NCI-H748 (cell line): ENCODE data around the gene TMBIM6.
"Not testable (repeated sequence)": the region's sequence is repeated elsewhere in the genome, so short reads cannot be mapped to it uniquely, and the experiment has no call there.

Source experiments
- DNase-seq: peaks from one replicate; lab custom pipeline; 2025; ENCODE audit not compliant: unreplicated experiment; lab: John Stamatoyannopoulos, UW

Gene TMBIM6

DNA sequence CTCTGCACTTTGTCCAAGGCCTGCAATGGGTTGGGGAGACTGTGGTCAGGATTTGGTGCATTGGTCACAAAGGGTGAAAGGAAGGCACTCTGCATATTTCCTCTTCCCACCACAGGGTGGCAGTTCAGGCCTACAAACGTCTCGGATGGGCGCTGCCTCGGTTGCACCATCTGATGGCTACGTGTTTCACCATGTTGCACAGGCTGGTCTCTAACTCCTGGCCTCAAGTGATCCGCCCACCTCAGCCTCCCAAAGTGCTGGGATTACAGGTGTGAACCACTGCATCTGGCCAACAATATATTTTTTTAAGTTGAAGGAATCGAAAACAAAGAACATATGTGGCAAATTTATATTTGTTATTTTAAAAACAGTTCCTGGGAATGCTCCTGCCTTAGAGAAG is 35.1 kb downstream of the TMBIM6 start:
- DNase-seq: peak; percentile 64

DNA sequence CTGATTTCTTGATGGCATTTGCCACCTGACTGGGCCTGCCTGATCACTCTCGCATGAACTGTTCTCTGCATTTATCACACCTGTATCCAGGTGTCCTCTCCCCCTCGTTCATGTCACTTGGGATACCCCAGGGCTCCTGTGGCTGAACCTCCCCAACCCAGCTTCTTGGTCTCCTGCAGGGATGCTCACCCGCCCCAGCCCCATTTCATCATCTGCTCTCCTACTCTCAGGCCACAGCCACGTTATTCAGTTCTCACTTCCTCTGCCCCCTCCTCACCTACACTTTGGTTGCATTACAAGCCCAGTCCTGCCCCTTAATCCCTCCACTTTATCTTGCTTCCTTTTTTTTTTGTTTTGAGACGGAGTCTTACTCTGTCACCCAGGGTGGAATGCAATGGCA is 35.5 kb downstream of the TMBIM6 start:
- DNase-seq: no peak

DNA sequence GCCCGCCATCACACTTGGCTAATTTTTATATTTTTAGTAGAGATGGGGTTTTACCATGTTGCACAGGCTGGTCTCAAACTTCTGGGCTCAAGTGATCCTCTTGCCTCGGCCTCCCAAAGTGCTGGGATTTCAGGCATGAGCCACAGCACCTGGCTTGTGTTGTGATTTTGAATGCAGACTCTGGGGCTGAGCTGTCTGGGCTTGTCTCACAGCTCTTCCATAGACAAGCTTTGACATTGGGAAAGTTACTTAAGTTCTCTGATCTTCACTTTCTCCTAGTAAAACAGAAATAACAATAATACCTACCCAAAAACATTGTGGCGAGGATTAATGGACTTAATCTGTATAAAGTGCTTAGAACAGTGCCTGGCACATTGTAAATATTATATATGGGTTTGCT is 36.0 kb downstream of the TMBIM6 start:
- no peak for DNase-seq

DNA sequence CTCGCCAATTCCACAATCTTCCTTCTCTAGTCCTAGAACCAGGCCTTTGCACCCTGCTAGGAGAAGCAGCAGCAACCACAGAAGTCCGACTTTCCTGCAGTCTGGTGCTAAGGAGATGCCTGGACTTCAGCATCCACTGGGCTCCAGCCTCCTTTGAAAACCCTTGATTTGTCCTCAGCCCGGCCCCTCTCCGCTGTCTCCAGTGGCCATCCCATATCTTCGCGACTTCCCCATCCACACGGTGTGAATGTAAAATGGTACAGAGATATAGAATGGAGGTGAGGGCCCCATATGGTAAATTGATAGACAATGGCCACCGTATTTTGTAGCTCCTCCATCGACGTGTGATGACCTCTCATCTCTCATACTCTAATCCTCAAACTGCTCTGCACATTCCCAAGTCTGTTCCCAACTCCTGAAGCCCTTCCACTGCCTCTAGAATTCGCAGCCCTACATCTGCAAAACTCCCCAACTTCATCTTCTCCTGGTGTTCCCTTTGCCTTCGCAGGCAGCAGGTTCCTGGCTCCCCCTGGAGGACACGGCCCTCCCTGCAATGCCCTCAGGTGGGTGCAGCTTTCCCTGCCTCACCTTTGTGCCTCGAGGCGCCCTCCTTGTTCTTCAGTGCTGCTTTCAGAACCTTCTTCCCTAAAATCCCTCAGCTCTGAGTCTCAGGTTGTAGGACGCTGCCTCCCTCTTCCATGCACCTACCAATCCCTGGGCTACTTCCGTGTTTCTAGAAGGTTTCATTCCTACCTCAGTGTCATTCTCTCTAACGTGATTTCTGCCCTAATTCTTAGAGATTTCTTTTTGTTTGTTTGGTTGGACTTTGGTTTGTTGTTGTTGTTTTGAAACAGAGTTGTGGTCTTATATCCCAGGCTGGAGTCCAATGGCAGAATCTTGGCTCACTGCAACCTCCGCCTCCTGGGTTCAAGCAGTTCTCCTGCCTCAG is 36.7 kb downstream of the TMBIM6 start:
- peak; percentile 58 for DNase-seq

DNA sequence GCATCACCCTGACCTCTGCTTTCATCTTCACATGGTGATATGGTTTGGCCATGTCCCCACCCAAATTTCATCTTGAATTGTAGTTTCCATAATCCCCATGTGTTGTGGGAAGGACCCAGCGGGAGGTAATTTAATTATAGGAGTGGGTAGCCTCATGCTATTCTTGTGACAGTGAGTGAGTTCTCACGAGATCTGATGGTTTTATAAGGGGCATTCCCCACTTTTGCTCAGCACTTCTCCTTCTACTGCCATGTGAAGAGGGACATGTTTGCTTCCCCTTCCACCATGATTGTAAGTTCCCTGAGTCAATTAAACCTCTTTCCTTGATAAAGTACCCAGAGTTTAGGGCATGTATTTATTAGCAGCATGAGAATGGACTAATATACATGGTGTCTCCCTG is 38.2 kb downstream of the TMBIM6 start:
- no peak for DNase-seq

DNA sequence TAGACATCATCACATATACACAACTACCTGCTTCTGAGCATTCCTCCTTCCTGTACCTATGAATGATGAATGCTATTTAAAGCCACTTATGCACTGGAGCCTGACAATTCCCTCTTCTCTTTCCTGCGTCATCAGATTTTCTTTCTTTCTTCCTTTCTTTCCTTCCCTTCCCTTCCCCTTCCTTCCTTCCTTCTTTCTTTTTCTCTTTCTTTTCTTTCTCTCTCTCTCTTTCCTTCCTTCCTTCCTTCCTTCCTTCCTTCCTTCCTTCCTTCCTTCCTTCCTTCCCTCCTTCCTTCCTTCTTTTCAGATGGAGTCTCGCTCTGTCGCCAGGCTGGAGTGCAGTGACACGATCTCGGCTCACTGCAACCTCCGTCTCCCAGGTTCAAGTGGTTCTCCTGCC is 39.6 kb downstream of the TMBIM6 start:
- not testable (repeated sequence) for DNase-seq

DNA sequence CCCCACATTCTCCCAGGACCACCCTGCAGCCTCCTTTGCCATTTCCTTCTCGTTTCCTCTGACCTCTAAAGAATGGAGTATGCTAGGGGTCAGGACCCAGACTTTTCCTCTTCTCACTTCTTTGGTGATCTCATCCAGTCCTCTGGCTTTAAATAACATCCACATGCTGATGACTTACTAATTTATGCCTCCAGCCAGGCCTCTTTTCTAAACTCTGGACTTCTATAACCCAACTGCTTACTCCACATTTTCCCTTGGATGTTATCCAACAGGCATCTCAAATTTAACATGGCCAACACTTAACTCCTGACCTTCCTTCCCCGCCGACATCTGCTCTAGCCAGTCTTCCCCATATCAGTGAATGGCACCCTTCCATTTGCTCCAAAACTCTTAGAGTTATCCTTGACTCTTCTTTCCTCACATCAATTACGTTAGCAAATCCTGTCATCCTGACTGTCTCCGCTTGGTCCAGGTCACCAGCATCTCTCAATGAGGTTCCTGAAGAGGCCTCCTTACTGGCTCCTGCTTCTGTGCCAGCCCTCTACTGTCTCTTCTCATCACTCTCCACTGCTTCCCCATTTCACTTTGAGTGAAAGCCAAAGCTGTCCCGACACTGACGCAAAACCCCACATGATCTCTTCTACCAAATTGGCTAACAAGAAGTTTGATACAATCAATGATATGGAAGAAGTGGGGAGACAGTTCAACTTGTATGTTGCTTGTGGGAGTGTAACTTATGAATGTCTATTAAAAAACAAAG is 42.7 kb downstream of the TMBIM6 start:
- no peak for DNase-seq

DNA sequence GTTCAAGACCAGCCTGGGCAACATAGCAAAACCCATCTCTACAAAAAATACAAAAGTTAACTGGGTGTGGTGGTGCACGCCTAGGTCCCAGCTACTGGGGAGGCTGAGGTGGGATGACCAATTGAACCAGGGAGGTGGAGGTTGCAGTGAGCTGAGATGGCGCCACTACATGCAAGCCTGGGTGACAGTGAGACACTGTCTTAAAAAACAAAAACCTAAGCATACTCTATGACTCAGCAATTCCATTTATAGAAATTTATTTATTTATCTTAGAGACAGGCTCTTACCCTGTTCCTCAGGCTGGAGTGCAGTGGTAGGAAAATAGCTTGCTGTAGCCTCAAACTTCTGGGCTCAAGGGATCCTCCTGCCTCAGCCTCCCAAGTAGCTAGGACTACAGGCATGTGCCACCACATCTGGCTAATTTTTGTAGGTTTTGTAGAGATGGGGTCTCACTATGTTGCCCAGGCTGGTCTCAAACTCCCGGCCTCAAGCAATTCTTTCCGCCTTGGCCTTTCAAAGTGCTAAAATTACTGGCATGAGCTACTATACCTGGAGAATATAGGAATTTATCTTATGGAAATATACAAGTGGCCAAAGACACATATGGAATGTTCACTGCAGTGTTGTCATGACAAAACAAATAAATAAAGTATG is 43.5 kb downstream of the TMBIM6 start:
- DNase-seq: no peak

DNA sequence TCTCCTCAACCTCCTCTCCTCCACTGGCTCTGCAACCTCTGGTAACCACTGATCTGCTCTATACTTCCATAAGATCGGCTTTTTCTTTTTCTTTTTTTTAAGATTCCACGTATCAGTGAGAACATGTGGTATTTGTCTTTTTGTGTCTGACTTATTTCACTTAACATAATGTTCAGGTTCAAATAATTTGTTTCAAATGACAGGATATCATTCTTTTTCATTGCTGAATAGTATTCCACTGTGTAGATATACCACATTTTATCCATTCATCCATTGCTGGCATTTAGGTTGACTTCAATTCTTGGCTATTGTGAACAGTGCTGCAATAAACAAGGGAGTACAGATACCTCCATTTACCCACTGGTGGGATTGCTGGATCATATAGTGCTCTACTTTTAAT is 46.3 kb downstream of the TMBIM6 start:
- no peak for DNase-seq

DNA sequence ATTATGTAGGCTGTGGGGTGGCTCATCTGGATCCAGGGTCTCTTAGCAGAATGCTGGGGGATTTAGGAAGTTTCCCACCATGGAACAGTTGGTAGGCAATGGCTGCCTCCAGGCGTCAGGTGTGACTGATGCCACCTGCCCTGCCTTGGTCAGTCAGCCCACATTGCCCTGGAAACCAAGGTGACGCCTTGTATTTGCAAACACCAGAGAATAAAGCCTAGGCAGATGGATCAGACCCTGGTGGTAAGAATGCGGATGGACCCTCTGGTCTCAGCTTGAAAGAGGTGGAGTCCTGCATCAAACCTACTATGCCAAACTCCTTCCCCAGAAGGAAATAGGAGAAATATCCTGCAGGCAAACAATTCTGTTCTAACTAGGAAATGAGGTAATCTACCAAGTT is 48.6 kb downstream of the TMBIM6 start:
- DNase-seq: peak; percentile 83

DNA sequence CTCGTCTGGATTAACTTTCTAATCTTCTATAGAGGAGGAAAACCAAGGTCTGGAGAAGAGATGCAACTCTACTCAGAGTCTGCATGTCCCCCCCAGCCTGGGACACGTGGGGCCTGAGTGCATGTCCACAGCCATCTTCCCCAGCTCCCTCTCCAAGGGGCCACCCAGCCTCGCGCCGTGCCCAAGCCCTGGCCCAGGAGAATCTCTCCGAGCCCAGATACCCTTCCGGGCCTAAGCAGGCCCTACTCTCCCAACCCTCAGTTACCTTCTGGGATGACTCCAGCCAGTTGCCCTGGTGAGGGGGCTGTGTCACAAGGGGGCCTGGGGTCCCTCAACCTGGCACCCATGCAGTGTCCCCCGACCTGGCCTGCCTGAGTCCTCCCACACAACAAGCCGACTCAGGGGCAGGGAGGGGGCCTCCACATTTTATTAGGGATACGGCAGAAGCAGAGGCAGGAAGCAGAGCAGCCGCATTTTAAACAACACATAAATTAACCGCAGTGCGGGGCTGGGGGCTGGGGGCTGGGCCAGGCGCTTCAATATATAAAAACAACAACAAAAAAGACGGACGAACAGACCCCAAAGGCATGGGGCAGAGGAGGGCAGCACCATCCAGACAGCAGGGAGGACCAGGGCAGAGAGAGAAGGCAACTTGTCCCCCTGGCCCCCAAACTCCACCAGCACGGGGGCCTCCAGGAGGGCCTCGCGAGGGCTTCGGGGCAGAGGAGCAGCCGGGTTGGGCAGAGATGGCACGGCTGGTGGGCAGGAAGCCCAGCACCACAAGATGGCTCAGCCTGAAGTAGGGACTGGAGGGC is 49.6 kb downstream of the TMBIM6 start:
- no peak for DNase-seq

DNA sequence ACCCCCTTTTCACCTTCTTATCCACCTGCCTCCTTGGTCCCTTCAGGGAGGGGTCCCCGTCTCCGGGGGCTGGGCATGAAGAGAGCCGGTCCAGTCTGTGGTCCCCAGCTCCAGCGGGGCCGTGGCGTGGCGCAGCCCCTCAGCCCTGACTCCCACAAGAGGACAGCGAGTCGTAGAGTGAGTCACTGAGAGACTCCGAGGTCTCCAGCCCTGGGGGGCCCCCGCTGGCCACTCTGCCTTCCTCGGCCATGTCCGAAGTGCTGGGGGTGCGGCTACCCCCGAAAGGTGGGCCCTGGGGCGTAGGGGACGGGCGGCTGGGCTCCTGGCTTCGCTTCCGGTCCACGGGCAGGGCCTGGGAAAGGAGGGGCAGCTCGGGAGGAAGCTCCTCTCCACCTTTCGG is 50.3 kb downstream of the TMBIM6 start:
- DNase-seq: no peak

DNA sequence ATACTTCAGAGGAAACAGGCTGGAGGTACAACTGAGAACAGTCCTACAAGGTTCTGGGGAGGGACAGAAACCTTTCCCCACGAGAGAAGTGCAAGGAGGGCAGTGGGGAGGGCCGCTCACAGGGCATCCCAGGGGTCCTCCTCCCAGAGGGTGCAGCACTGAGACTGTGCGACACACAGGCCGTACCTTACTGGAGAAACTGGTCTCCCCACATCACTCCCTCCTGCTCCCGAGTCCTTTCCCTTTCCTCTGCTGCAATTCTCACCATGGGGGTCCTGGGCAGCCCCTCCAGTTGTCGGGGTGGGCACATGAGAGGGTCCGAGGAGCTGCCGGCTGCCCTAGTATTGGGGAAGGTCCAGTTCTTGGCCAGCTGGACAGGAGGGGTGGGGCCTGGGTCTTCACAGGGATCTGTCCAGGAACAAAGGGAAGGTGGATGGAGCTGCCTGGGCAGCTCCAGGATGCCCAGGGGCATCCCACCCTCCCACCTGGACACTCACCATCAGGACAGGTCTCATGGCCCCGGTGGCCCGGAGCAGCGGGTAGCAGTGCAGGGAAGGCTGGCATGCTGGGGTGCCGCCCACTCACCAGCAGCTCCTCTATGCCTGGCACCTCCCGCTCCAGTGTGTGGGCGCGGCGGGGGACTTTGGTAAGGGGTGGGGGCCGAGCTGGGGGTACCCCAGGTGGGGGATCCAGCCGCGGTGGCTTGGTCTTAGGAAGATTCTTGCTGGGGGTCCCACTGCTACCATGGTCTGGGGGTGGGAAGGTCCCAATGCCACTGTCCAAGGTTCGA is 51.0 kb downstream of the TMBIM6 start:
- no peak for DNase-seq

DNA sequence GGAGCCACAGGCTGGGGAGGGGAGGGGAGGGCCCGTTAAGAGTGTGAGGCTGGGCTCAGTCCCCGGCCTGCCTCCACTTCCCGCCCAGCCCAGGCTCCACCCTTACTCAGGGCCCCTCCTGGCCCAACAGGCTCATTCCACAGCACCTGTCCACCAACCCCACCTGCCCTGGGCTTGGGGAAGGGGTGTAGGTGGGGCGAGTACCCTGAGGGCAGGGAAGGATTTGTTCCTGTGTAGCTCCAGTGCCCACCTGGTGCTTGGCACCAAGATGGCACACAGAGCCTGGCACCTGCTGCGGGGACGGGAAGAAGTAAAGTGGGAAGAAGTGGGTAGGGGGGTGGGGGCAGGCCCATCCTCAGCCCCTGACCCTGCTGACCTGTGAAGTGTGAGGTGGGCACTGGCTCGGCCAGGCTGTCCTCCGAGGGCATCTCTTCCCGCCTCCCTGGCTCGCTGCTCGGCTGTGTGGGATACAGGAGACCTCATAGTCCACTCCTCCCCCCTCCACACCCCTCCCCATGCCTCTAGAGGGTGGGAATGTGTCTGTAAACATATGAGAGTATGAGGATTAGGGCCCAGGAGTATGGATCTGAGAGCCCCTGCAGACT is 51.7 kb downstream of the TMBIM6 start:
- no peak for DNase-seq

DNA sequence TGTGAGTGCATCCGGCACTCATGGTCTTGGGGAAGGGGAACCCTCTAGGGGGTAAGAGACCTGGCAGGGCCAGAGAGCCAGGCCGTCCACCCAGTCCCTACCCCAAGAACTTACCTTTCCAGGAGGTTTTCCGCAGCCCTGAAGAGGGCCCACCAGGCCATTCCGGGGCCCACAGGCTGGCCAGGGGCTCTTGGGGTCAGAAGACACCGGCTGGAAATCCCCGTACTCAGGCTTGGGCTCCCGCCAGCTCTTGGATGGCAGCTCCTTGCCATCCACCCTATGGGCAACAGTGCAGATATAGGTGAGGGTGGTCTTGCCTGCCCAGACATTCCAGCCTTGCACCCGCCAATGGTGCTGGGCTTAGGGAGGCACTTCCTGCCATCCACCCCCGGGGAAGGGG is 52.3 kb downstream of the TMBIM6 start:
- DNase-seq: no peak

DNA sequence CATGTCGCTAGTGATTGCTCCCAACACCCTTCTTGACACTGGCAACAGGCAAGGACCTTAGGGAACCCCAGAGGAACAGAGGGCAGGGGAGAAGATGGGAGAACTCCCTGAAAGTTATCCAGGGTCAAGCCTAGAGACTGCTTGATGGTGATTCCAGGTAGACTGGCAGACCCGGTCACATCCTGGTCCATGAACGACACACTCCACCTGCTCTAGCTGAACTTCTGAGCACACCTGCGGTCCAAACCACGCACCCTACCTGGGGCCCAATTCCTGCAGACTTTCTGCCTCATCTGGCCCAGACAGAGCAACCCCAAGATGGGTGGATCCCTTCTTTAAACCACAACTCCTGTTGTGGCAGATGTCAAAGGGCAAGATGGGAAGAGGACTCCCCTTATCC is 52.7 kb downstream of the TMBIM6 start:
- DNase-seq: no peak

DNA sequence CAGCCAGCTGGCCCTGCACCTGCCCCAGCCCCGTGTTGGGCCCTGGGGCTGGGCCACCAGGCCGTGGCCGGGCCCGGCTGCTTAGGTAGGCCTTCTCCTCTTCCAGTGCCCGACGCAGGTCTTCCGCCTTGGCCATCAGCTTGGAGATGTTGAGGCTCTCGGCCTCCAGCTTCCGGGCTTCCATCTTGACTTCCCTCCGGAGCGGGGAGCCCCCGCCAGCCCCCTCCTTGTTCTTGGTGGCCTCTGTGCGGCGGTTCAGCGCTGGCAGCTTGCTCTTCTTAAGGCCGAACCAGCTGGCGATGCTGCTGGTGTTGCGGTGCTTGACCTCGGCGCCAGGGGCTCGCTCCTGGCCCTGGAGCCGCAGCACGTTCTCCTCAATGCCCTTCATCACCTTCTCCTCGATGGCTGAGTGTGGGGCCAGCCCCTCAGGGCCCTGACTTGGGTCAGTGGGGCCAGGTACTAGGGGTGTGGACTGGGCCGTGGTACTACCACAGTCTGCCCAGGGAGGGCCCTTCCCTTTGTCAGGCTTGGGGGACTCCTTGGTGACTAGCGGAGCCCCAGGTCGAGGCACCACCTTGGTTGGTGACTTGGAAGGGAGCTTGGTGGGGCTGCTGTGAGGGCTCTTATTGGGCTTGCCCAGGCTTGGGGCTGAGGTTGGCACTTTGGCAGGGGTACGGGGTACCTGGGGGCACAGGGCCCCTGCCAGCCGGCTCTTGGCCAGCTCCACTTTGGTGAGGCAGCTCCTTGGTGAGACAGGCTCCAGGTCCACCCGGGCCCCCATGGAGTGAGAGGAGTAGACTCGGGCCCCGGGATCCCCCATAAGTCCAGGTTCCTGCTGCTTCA is 53.7 kb downstream of the TMBIM6 start:
- no peak for DNase-seq

DNA sequence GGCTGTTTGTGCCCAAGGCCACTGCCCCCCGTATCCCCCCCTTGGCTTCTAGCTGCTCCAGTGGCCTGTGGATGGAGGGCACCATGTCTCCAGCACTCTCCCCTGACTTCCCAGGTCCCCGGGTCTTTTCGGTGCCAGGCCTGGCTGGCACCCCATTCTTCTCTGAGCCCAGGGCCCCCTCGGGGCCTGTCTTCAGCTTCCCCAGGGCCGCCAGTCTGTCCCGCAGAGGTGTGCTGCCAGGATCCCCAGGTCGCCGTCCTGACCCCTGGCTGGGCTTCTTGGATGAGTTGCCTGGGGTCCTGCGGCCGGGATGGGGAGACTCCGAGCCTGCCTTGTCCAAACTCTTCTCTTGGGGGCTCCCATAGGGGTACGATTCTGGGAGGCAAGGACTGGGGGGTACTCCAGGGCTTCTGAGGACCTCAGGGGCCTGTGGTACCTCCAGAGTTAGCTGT is 54.3 kb downstream of the TMBIM6 start:
- DNase-seq: no peak

DNA sequence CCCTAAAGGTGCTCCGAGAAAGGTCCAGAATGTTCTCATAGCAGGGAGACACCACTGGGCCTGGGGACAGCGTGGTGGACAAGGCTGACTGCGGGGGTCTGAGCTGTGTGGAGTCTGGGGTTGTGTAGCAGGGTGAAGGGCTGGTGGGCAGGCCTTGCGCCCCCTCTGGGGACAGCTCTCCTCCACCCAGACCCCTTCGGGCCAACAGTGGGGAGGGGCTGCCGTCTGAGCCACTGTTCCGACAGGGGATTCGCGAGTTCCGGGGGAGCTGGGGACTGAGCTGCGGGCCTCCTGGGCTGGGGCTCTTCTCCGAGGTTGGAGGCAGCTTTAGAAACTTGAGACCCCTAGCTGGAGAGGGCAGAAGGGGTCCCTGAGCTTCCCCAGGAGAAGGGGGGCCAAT is 54.8 kb downstream of the TMBIM6 start:
- DNase-seq: no peak
